WTC11 (cell line): ENCODE results near the gene LIFR. TPM values are rescaled to one million over a fixed set of nuclear protein-coding genes. Genes with fewer than 3 reads are reported as not detected.

ENCODE experiments used
- ATAC-seq: fragments of 200-7000 bp; cut with Tn5 transposase; 2 replicates; pipeline ENCODE4 v1.10.0; 2021; ENCODE audit warnings: mild to moderate bottlenecking, moderate library complexity
- CTCF ChIA-PET: fragments of 300-600 bp; sonication (Branson Sonifier 250); formaldehyde crosslinking; loops from one replicate; lab custom pipeline; 2021; ENCODE audit warnings: antibody characterized with exemption; lab: Charles Lee
- POLR2A ChIA-PET: fragments of 350-600 bp; sonication (Branson Sonifier 250); formaldehyde crosslinking; loops from one replicate; lab custom pipeline; 2021; ENCODE audit warnings: antibody characterized with exemption; lab: Charles Lee
- DNase-seq: peaks from one replicate; pipeline ENCODE4 v3.0.0; 2021; ENCODE audit warnings: low spot score
- H3K27ac Mint-ChIP-seq: 2 replicates; pipeline ENCODE4 v1.8.0; 2021; ENCODE audit warnings: mixed read lengths
- H3K27me3 Mint-ChIP-seq: 2 replicates; pipeline ENCODE4 v1.8.0; 2021; ENCODE audit warnings: low read depth, mild to moderate bottlenecking, moderate library complexity, mixed read lengths
- H3K36me3 Mint-ChIP-seq: 2 replicates; pipeline ENCODE4 v1.8.0; 2021; ENCODE audit warnings: mixed read lengths
- H3K4me1 Mint-ChIP-seq: 2 replicates; pipeline ENCODE4 v1.8.0; 2022; ENCODE audit warnings: mixed read lengths
- H3K4me3 Mint-ChIP-seq: 2 replicates; pipeline ENCODE4 v1.8.0; 2021; ENCODE audit warnings: mild to moderate bottlenecking, moderate library complexity, mixed read lengths
- H3K9me3 Mint-ChIP-seq: 2 replicates; pipeline ENCODE4 v1.8.0; 2021; ENCODE audit warnings: mixed read lengths
- CDX4 ChIP-seq: fragments of 250-450 bp; sonication (Bioruptor Pico); IDR thresholded peaks from 2 replicates; pipeline ENCODE4 v1.9.0; 2021; ENCODE audit warnings: moderate library complexity, mild to moderate bottlenecking, inconsistent platforms, borderline replicate concordance
- CREM ChIP-seq: sonication (generic); formaldehyde crosslinking; IDR thresholded peaks from 2 replicates; pipeline ENCODE4 v1.8.1; 2022; ENCODE audit warnings: mild to moderate bottlenecking, missing genetic modification reagents, moderate library complexity
- HMGXB4 ChIP-seq: sonication (generic); formaldehyde crosslinking; IDR thresholded peaks from 2 replicates; pipeline ENCODE4 v1.8.1; 2023; ENCODE audit warnings: mild to moderate bottlenecking, moderate library complexity, missing genetic modification reagents
- JUN ChIP-seq: sonication (generic); formaldehyde crosslinking; IDR thresholded peaks from 2 replicates; pipeline ENCODE4 v1.8.0; 2023; ENCODE audit warnings: mild to moderate bottlenecking, missing genetic modification reagents
- MYBL2 ChIP-seq: sonication (generic); formaldehyde crosslinking; IDR thresholded peaks from 2 replicates; pipeline ENCODE4 v1.8.1; 2023; ENCODE audit warnings: mild to moderate bottlenecking, moderate library complexity, missing genetic modification reagents
- NFATC4 ChIP-seq: fragments of 250-450 bp; sonication (Bioruptor Pico); IDR thresholded peaks from 2 replicates; pipeline ENCODE4 v1.9.0; 2021; ENCODE audit warnings: mild to moderate bottlenecking
- NR3C1 ChIP-seq: sonication (generic); formaldehyde crosslinking; conservative IDR thresholded peaks from 2 replicates; pipeline ENCODE4 v1.8.1; 2023; ENCODE audit warnings: low read depth, mild to moderate bottlenecking, missing genetic modification reagents
- PRRX2 ChIP-seq: fragments of 250-450 bp; sonication (Bioruptor Pico); IDR thresholded peaks from 2 replicates; pipeline ENCODE4 v1.8.0; 2021; ENCODE audit warnings: mild to moderate bottlenecking
- RELA ChIP-seq: sonication (generic); formaldehyde crosslinking; IDR thresholded peaks from 2 replicates; pipeline ENCODE4 v1.8.1; 2022; ENCODE audit warnings: missing genetic modification reagents, mild to moderate bottlenecking, borderline replicate concordance
- SMAD4 ChIP-seq: sonication (generic); formaldehyde crosslinking; IDR thresholded peaks from 2 replicates; pipeline ENCODE4 v1.8.0; 2022; ENCODE audit warnings: mild to moderate bottlenecking, missing genetic modification reagents
- SP1 ChIP-seq: sonication (generic); formaldehyde crosslinking; conservative IDR thresholded peaks from 2 replicates; pipeline ENCODE4 v1.8.1; 2022; ENCODE audit warnings: missing genetic modification reagents
- TCF7 ChIP-seq: sonication (generic); formaldehyde crosslinking; IDR thresholded peaks from 2 replicates; pipeline ENCODE4 v1.8.0; 2022; ENCODE audit warnings: mild to moderate bottlenecking, low read depth, missing genetic modification reagents, moderate library complexity
- TEAD1 ChIP-seq: sonication (generic); formaldehyde crosslinking; IDR thresholded peaks from 2 replicates; pipeline ENCODE4 v1.8.0; 2022; ENCODE audit warnings: mild to moderate bottlenecking, missing genetic modification reagents
- TEAD4 ChIP-seq: sonication (generic); formaldehyde crosslinking; IDR thresholded peaks from 2 replicates; pipeline ENCODE4 v1.8.0; 2022; ENCODE audit warnings: mild to moderate bottlenecking, missing genetic modification reagents
- USF2 ChIP-seq: sonication (generic); formaldehyde crosslinking; IDR thresholded peaks from 2 replicates; pipeline ENCODE4 v1.8.1; 2023; ENCODE audit warnings: mild to moderate bottlenecking, missing genetic modification reagents, moderate library complexity
- ZBTB21 ChIP-seq: sonication (generic); formaldehyde crosslinking; IDR thresholded peaks from 2 replicates; pipeline ENCODE4 v1.8.1; 2023; ENCODE audit warnings: mild to moderate bottlenecking, missing genetic modification reagents, borderline replicate concordance
- ZNF317 ChIP-seq: sonication (generic); formaldehyde crosslinking; IDR thresholded peaks from 2 replicates; pipeline ENCODE4 v1.8.1; 2023; ENCODE audit warnings: low read depth, mild to moderate bottlenecking, moderate library complexity, missing genetic modification reagents, borderline replicate concordance
- ZNF416 ChIP-seq: fragments of 250-450 bp; sonication (Bioruptor Pico); IDR thresholded peaks from 2 replicates; pipeline ENCODE4 v1.9.0; 2021; ENCODE audit warnings: mild to moderate bottlenecking, inconsistent platforms
- ZNF671 ChIP-seq: fragments of 250-450 bp; sonication (Bioruptor Pico); IDR thresholded peaks from 2 replicates; pipeline ENCODE4 v1.8.0; 2021; ENCODE audit warnings: mild to moderate bottlenecking
- total RNA-seq: library from RNA; stranded (reverse); gene quantifications from 3 replicates; pipeline ENCODE4 v1.2.3, GENCODE V29; 2021
- TF ChIP-seq, protein P1 (sequence below): fragments of 250-450 bp; sonication (Bioruptor Pico); conservative IDR thresholded peaks from 2 replicates; pipeline ENCODE4 v1.9.0; 2021; ENCODE audit warnings: mild to moderate bottlenecking
- TF ChIP-seq, protein P2 (sequence below): sonication (generic); formaldehyde crosslinking; IDR thresholded peaks from 2 replicates; pipeline ENCODE4 v1.8.1; 2022; ENCODE audit warnings: mild to moderate bottlenecking, missing genetic modification reagents, moderate library complexity, borderline replicate concordance
- TF ChIP-seq, protein P3 (sequence below): sonication (generic); formaldehyde crosslinking; IDR thresholded peaks from 2 replicates; pipeline ENCODE4 v1.8.0; 2022; ENCODE audit warnings: mild to moderate bottlenecking, missing genetic modification reagents
- TF ChIP-seq, protein P4 (sequence below): fragments of 250-450 bp; sonication (Bioruptor Pico); IDR thresholded peaks from 2 replicates; pipeline ENCODE4 v1.8.0; 2021; ENCODE audit warnings: mild to moderate bottlenecking

Gene LIFR
- total RNA-seq, 1 experiment from 2014 or later, result 14.4 TPM

DNA sequence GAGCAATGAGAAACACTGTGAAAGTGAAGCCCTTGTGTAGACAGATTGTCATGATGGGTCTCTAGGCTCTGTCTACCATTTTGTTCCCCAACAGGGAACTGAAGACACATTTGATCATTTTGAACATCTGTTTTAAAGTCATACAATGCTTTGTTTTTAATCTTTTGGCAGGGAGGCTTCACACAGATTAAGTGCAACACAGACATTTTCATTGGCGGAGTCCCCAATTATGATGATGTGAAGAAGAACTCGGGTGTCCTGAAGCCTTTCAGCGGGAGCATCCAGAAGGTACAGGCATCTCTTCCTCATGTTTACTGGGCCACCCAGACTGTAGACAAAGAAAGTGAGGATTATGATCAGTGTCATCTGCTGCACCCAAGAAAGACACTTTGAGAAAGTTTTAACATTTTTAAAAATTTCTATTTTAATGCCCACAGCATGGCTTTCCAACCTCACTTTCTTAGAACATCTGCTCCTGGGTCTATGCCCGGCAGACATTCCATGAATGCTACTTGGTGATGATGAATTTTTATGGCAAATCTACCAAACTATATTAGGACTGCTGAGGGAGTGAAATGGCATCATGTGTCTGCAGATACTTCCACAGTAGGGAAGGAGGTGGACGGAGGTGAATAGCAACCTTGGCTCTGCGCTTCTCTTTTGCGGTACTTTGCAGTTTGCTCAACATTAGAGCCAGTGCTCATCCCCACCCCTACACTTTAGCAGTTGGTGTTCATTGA, 121.3 kb downstream of the LIFR start:
- ATAC-seq (no peak), DNase-seq (no peak)
- Mint-ChIP-seq H3K4me3 (no peak overlapping the region), H3K27ac (no peak overlapping the region), H3K9me3 (no peaks in the 10 kb centered on the region), H3K27me3 (no peaks in the 10 kb centered on the region), H3K36me3 (no peaks in the 10 kb centered on the region), H3K4me1 (peaks cover 9% of the 10 kb centered on the region)
- TF ChIP-seq, protein P1, sequence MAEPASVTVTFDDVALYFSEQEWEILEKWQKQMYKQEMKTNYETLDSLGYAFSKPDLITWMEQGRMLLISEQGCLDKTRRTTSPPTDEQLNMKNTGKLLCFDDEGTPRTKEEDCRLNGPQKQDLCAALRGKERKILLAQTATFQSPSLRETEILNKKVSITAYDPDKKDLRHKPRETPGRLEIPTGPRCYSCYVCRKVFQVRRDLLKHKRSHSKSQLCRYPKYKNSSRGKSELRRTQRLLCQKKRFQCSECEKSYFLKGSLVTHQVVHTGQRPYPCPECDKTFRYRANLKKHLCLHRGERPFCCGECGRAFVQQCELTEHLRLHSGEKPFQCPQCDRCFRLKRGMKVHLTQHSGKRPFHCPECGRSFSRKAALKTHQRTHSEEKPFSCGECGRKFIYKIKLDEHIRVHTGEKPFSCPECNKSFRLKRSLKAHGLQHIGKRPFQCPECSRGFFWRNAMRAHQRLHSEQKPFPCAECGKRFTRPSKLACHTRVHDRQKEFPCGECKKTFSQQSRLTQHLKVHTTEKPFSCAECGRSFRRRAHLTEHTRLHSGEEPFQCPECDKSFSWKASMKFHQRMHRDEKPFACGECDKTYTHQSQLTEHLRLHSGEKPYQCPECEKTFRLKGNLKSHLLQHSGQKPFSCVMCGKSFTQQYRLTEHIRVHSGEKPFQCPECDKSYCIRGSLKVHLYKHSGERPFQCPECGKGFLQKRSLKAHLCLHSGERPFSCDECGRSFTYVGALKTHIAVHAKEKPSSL, result no peak
- TF ChIP-seq TCF7 (CRISPR knock-in tag) (no peak), TEAD4 (no peak), ZNF416 (CRISPR knock-in tag) (no peak), SP1 (CRISPR knock-in tag) (no peak), USF2 (CRISPR knock-in tag) (no peak), SMAD4 (CRISPR knock-in tag) (no peak)
- TF ChIP-seq, protein P2, sequence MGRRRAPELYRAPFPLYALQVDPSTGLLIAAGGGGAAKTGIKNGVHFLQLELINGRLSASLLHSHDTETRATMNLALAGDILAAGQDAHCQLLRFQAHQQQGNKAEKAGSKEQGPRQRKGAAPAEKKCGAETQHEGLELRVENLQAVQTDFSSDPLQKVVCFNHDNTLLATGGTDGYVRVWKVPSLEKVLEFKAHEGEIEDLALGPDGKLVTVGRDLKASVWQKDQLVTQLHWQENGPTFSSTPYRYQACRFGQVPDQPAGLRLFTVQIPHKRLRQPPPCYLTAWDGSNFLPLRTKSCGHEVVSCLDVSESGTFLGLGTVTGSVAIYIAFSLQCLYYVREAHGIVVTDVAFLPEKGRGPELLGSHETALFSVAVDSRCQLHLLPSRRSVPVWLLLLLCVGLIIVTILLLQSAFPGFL (CRISPR knock-in tag), result no peak
- POLR2A ChIA-PET, result no interaction called here
- CTCF ChIA-PET, result interaction anchor here (1.0 to 1.5 kb wide), 3 partner anchors 15 to 316 kb away, joined by 3 to 5 read pairs (median 3); no protein-coding TSS in a partner anchor

GRCh38 chr5:38433160-38433861, 123.1 kb downstream of the LIFR start:
- ATAC-seq, result no peak
- POLR2A ChIA-PET, result no interaction called here
- no peak overlapping the region for H3K27ac Mint-ChIP-seq
- TF ChIP-seq CREM (CRISPR knock-in tag), result no peak
- TF ChIP-seq MYBL2, result no peak
- no peak for TF ChIP-seq CDX4 (CRISPR knock-in tag)
- TF ChIP-seq, protein P3, sequence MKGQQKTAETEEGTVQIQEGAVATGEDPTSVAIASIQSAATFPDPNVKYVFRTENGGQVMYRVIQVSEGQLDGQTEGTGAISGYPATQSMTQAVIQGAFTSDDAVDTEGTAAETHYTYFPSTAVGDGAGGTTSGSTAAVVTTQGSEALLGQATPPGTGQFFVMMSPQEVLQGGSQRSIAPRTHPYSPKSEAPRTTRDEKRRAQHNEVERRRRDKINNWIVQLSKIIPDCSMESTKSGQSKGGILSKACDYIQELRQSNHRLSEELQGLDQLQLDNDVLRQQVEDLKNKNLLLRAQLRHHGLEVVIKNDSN (CRISPR knock-in tag), result no peak
- no peak for TF ChIP-seq JUN (CRISPR knock-in tag)
- TF ChIP-seq RELA (CRISPR knock-in tag), result no peak
- TF ChIP-seq ZBTB21 (CRISPR knock-in tag), result no peak
- TF ChIP-seq NFATC4 (CRISPR knock-in tag), result no peak
- no peak for TF ChIP-seq ZNF317 (CRISPR knock-in tag)
- no peak for TF ChIP-seq TEAD1 (CRISPR knock-in tag)
- TF ChIP-seq HMGXB4 (CRISPR knock-in tag), result no peak
- no peak for TF ChIP-seq ZNF671 (CRISPR knock-in tag)
- TF ChIP-seq, protein P4, sequence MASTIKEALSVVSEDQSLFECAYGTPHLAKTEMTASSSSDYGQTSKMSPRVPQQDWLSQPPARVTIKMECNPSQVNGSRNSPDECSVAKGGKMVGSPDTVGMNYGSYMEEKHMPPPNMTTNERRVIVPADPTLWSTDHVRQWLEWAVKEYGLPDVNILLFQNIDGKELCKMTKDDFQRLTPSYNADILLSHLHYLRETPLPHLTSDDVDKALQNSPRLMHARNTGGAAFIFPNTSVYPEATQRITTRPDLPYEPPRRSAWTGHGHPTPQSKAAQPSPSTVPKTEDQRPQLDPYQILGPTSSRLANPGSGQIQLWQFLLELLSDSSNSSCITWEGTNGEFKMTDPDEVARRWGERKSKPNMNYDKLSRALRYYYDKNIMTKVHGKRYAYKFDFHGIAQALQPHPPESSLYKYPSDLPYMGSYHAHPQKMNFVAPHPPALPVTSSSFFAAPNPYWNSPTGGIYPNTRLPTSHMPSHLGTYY (CRISPR knock-in tag), result no peak
- TF ChIP-seq PRRX2, result no peak
- no peak for TF ChIP-seq NR3C1 (CRISPR knock-in tag)

More at GRCh38 chr5:38433160-38433861, 123.1 kb downstream of the LIFR start:
- CTCF ChIA-PET, result interaction anchor here (0.6 to 2.0 kb wide), 5 partner anchors 8 to 377 kb away, joined by 3 to 23 read pairs (median 6); no protein-coding TSS in a partner anchor
- H3K9me3 Mint-ChIP-seq, result no peaks in the 10 kb centered on the region
- H3K4me3 Mint-ChIP-seq, result no peak overlapping the region
- H3K27me3 Mint-ChIP-seq, result no peaks in the 10 kb centered on the region
- H3K4me1 Mint-ChIP-seq, result peaks cover 17% of the 10 kb centered on the region
- DNase-seq, result no peak
- H3K36me3 Mint-ChIP-seq, result no peaks in the 10 kb centered on the region
